Ishikawa (cell line): ENCODE data around the gene CLEC2B.

Experiments used
- CEBPB ChIP-seq: IDR thresholded peaks from 2 replicates; pipeline ENCODE4 v1.6.1; 2012
- CREB1 ChIP-seq: IDR thresholded peaks from 2 replicates; pipeline ENCODE4 v1.6.1; 2012; ENCODE audit warnings: low read depth
- EGR1 ChIP-seq: IDR thresholded peaks from 2 replicates; pipeline ENCODE4 v1.6.1; 2012
- EP300 ChIP-seq: IDR thresholded peaks from 2 replicates; pipeline ENCODE4 v1.6.1; 2012; ENCODE audit warnings: borderline replicate concordance
- FOXM1 ChIP-seq: IDR thresholded peaks from 2 replicates; pipeline ENCODE4 v1.6.1; 2012; ENCODE audit warnings: low read depth, borderline replicate concordance
- NFIC ChIP-seq: IDR thresholded peaks from 2 replicates; pipeline ENCODE4 v1.6.1; 2012
- RAD21 ChIP-seq: IDR thresholded peaks from 2 replicates; pipeline ENCODE4 v1.6.1; 2012; ENCODE audit warnings: low read depth
- REST ChIP-seq: IDR thresholded peaks from 2 replicates; pipeline ENCODE4 v1.6.1; 2012; ENCODE audit warnings: low read depth, mild to moderate bottlenecking
- TAF1 ChIP-seq: IDR thresholded peaks from 2 replicates; pipeline ENCODE4 v1.6.1; 2012; ENCODE audit warnings: low read depth, mild to moderate bottlenecking
- TCF12 ChIP-seq: IDR thresholded peaks from 2 replicates; pipeline ENCODE4 v1.6.1; 2012; ENCODE audit warnings: low read depth
- TEAD4 ChIP-seq: IDR thresholded peaks from 2 replicates; pipeline ENCODE4 v1.6.1; 2012
- USF1 ChIP-seq: IDR thresholded peaks from 2 replicates; pipeline ENCODE4 v1.6.1; 2012
- YY1 ChIP-seq: IDR thresholded peaks from 2 replicates; pipeline ENCODE4 v1.6.1; 2012; ENCODE audit warnings: low read depth
- ZBTB7A ChIP-seq: IDR thresholded peaks from 2 replicates; pipeline ENCODE4 v1.6.1; 2012; ENCODE audit warnings: low read depth
- TF ChIP-seq, protein P1 (sequence below): IDR thresholded peaks from 2 replicates; pipeline ENCODE4 v1.6.1; 2012

CLEC2B gene

GRCh38 chr12:9866860-9867269 lies 2.3 kb downstream of the CLEC2B start:
- TF ChIP-seq USF1 (no peak), EGR1 (no peak), TEAD4 (no peak), TCF12 (no peak), EP300 (no peak), TAF1 (no peak)

GRCh38 chr12:9864913-9865675 lies 4.1 kb downstream of the CLEC2B start:
- no peak for TF ChIP-seq EP300
- TF ChIP-seq FOXM1: no peak
- TF ChIP-seq YY1: no peak
- no peak for TF ChIP-seq ZBTB7A
- no peak for TF ChIP-seq EGR1
- TF ChIP-seq REST: no peak
- no peak for TF ChIP-seq RAD21
- TF ChIP-seq NFIC: no peak
- TF ChIP-seq CEBPB: no peak
- TF ChIP-seq, protein P1, sequence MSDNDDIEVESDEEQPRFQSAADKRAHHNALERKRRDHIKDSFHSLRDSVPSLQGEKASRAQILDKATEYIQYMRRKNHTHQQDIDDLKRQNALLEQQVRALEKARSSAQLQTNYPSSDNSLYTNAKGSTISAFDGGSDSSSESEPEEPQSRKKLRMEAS: no peak
- TF ChIP-seq CREB1: no peak
- TF ChIP-seq TCF12: no peak

GRCh38 chr12:9858135-9858534 lies 11.0 kb downstream of the CLEC2B start:
- TF ChIP-seq REST (no peak), CREB1 (no peak), CEBPB (no peak)
- TF ChIP-seq, protein P1: no peak

DNA sequence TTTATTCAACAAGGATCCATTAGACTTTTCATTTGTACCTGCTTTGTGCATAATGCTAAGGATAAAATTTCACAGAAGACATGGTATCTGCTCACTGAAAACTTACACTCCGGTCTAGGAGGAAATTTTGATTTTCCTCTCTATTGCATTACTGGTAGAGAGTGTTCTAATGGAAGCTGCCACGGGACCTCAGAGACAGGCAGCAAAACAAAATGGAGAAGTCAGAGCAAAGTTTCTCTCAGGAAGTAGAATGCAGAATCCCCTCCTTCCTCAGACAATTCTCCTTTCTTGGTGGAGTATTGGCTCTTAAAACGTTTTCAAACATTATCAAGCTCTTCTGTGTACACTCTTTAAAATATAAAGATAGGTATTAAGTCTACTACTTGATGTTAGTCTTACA lies 12.3 kb downstream of the CLEC2B start:
- TF ChIP-seq EGR1 (no peak), CEBPB (no peak), YY1 (no peak), ZBTB7A (no peak), USF1 (no peak), RAD21 (no peak), REST (no peak), TEAD4 (no peak), CREB1 (no peak), TAF1 (no peak), FOXM1 (no peak), TCF12 (no peak), EP300 (no peak)
- TF ChIP-seq, protein P1: no peak

- TF ChIP-seq CREB1 (no peak), TEAD4 (no peak), ZBTB7A (no peak), FOXM1 (no peak), NFIC (no peak), TAF1 (no peak), REST (no peak), USF1 (no peak), RAD21 (no peak), CEBPB (no peak), YY1 (no peak)
Observed at GRCh38 chr12:9856151-9856550, 13.0 kb downstream of the CLEC2B start.
